ENCODE data around the gene IFT27.

Gene IFT27

GRCh38 chr22:36814801-36815200 is 38.9 kb upstream of the IFT27 start:
- H3K4me1 ChIP-seq (ENCODE audit: control insufficient read depth, low read depth, low read length): peaks cover 10% of the 10 kb centered on the region
- no peak overlapping the region for H3K4me3 ChIP-seq (ENCODE audit: low read length)
- no peak overlapping the region for H3K9ac ChIP-seq (ENCODE audit: low read length)
- peaks cover 49% of the 10 kb centered on the region for H3K27me3 ChIP-seq (ENCODE audit: control insufficient read depth, insufficient read depth, low read length)
- H3K36me3 ChIP-seq (ENCODE audit: control insufficient read depth, low read depth, low read length): no peaks in the 10 kb centered on the region
- no peaks in the 10 kb centered on the region for H3K9me3 ChIP-seq (ENCODE audit: control insufficient read depth, low read depth, low read length)
- H3K27ac ChIP-seq (ENCODE audit: low read length): no peak overlapping the region

- Histone ChIP-seq H3K27me3 (ENCODE audit: control insufficient read depth, insufficient read depth, low read length) (peaks cover 22% of the 10 kb centered on the region), H3K4me3 (ENCODE audit: low read length) (no peak overlapping the region), H3K36me3 (ENCODE audit: control insufficient read depth, low read depth, low read length) (no peaks in the 10 kb centered on the region), H3K27ac (ENCODE audit: low read length) (no peak overlapping the region), H3K9me3 (ENCODE audit: control insufficient read depth, low read depth, low read length) (no peaks in the 10 kb centered on the region), H3K9ac (ENCODE audit: low read length) (no peak overlapping the region), H3K4me1 (ENCODE audit: control insufficient read depth, low read depth, low read length) (peaks cover 10% of the 10 kb centered on the region)
These were observed 35.3 kb upstream of the IFT27 start for GRCh38 chr22:36811094-36811800.

GRCh38 chr22:36809351-36809750 is 33.4 kb upstream of the IFT27 start:
- Histone ChIP-seq H3K36me3 (ENCODE audit: control insufficient read depth, low read depth, low read length) (no peaks in the 10 kb centered on the region), H3K27ac (ENCODE audit: low read length) (no peak overlapping the region), H3K4me3 (ENCODE audit: low read length) (no peak overlapping the region), H3K9me3 (ENCODE audit: control insufficient read depth, low read depth, low read length) (no peaks in the 10 kb centered on the region), H3K27me3 (ENCODE audit: control insufficient read depth, insufficient read depth, low read length) (peaks cover 3% of the 10 kb centered on the region), H3K4me1 (ENCODE audit: control insufficient read depth, low read depth, low read length) (peaks cover under 1% of the 10 kb centered on the region), H3K9ac (ENCODE audit: low read length) (no peak overlapping the region)

- Histone ChIP-seq H3K4me1 (ENCODE audit: control insufficient read depth, low read depth, low read length) (no peaks in the 10 kb centered on the region), H3K27ac (ENCODE audit: low read length) (no peak overlapping the region), H3K36me3 (ENCODE audit: control insufficient read depth, low read depth, low read length) (no peaks in the 10 kb centered on the region), H3K9ac (ENCODE audit: low read length) (no peak overlapping the region), H3K4me3 (ENCODE audit: low read length) (no peak overlapping the region), H3K9me3 (ENCODE audit: control insufficient read depth, low read depth, low read length) (no peaks in the 10 kb centered on the region), H3K27me3 (ENCODE audit: control insufficient read depth, insufficient read depth, low read length) (no peaks in the 10 kb centered on the region)
These were observed 32.9 kb upstream of the IFT27 start for GRCh38 chr22:36808721-36809344.

- Histone ChIP-seq H3K9ac (ENCODE audit: low read length) (no peak overlapping the region), H3K36me3 (ENCODE audit: control insufficient read depth, low read depth, low read length) (no peaks in the 10 kb centered on the region), H3K27ac (ENCODE audit: low read length) (no peak overlapping the region), H3K4me3 (ENCODE audit: low read length) (no peak overlapping the region), H3K27me3 (ENCODE audit: control insufficient read depth, insufficient read depth, low read length) (no peaks in the 10 kb centered on the region), H3K4me1 (ENCODE audit: control insufficient read depth, low read depth, low read length) (no peaks in the 10 kb centered on the region), H3K9me3 (ENCODE audit: control insufficient read depth, low read depth, low read length) (no peaks in the 10 kb centered on the region)
These were observed 31.7 kb upstream of the IFT27 start for GRCh38 chr22:36807627-36808026.

- H3K9me3 ChIP-seq (ENCODE audit: control insufficient read depth, low read depth, low read length): no peaks in the 10 kb centered on the region
- no peaks in the 10 kb centered on the region for H3K27me3 ChIP-seq (ENCODE audit: control insufficient read depth, insufficient read depth, low read length)
These were observed 30.9 kb upstream of the IFT27 start for GRCh38 chr22:36806835-36807234.

GRCh38 chr22:36803358-36803757 is 27.4 kb upstream of the IFT27 start:
- Histone ChIP-seq H3K9me3 (ENCODE audit: control insufficient read depth, low read depth, low read length) (no peaks in the 10 kb centered on the region), H3K27me3 (ENCODE audit: control insufficient read depth, insufficient read depth, low read length) (no peaks in the 10 kb centered on the region), H3K4me1 (ENCODE audit: control insufficient read depth, low read depth, low read length) (peaks cover 4% of the 10 kb centered on the region), H3K4me3 (ENCODE audit: low read length) (no peak overlapping the region), H3K9ac (ENCODE audit: low read length) (no peak overlapping the region), H3K27ac (ENCODE audit: low read length) (no peak overlapping the region), H3K36me3 (ENCODE audit: control insufficient read depth, low read depth, low read length) (no peaks in the 10 kb centered on the region)

More at GRCh38 chr22:36806835-36807234, 30.9 kb upstream of the IFT27 start:
- Histone ChIP-seq H3K4me1 (ENCODE audit: control insufficient read depth, low read depth, low read length) (no peaks in the 10 kb centered on the region), H3K4me3 (ENCODE audit: low read length) (no peak overlapping the region), H3K36me3 (ENCODE audit: control insufficient read depth, low read depth, low read length) (no peaks in the 10 kb centered on the region), H3K9ac (ENCODE audit: low read length) (no peak overlapping the region), H3K27ac (ENCODE audit: low read length) (no peak overlapping the region)

GRCh38 chr22:36798674-36799066 is 22.8 kb upstream of the IFT27 start:
- Histone ChIP-seq H3K9ac (ENCODE audit: low read length) (no peak overlapping the region), H3K27ac (ENCODE audit: low read length) (no peak overlapping the region), H3K9me3 (ENCODE audit: control insufficient read depth, low read depth, low read length) (no peaks in the 10 kb centered on the region), H3K36me3 (ENCODE audit: control insufficient read depth, low read depth, low read length) (no peaks in the 10 kb centered on the region), H3K4me3 (ENCODE audit: low read length) (no peak overlapping the region), H3K4me1 (ENCODE audit: control insufficient read depth, low read depth, low read length) (peaks cover 32% of the 10 kb centered on the region), H3K27me3 (ENCODE audit: control insufficient read depth, insufficient read depth, low read length) (no peaks in the 10 kb centered on the region)

- Histone ChIP-seq H3K27ac (ENCODE audit: low read length) (no peak overlapping the region), H3K9me3 (ENCODE audit: control insufficient read depth, low read depth, low read length) (no peaks in the 10 kb centered on the region), H3K27me3 (ENCODE audit: control insufficient read depth, insufficient read depth, low read length) (no peaks in the 10 kb centered on the region), H3K4me3 (ENCODE audit: low read length) (no peak overlapping the region), H3K9ac (ENCODE audit: low read length) (no peak overlapping the region), H3K36me3 (ENCODE audit: control insufficient read depth, low read depth, low read length) (no peaks in the 10 kb centered on the region), H3K4me1 (ENCODE audit: control insufficient read depth, low read depth, low read length) (peaks cover 32% of the 10 kb centered on the region)
These were observed 22.2 kb upstream of the IFT27 start for GRCh38 chr22:36797911-36798673.

GRCh38 chr22:36797374-36797773 is 21.5 kb upstream of the IFT27 start:
- no peak overlapping the region for H3K4me3 ChIP-seq (ENCODE audit: low read length)
- H3K9ac ChIP-seq (ENCODE audit: low read length): no peak overlapping the region
- H3K4me1 ChIP-seq (ENCODE audit: control insufficient read depth, low read depth, low read length): peaks cover 32% of the 10 kb centered on the region
- no peak overlapping the region for H3K27ac ChIP-seq (ENCODE audit: low read length)
- H3K27me3 ChIP-seq (ENCODE audit: control insufficient read depth, insufficient read depth, low read length): no peaks in the 10 kb centered on the region
- no peaks in the 10 kb centered on the region for H3K9me3 ChIP-seq (ENCODE audit: control insufficient read depth, low read depth, low read length)
- no peaks in the 10 kb centered on the region for H3K36me3 ChIP-seq (ENCODE audit: control insufficient read depth, low read depth, low read length)

- no peak overlapping the region for H3K9ac ChIP-seq (ENCODE audit: low read length)
- H3K36me3 ChIP-seq (ENCODE audit: control insufficient read depth, low read depth, low read length): no peaks in the 10 kb centered on the region
- H3K9me3 ChIP-seq (ENCODE audit: control insufficient read depth, low read depth, low read length): no peaks in the 10 kb centered on the region
- peaks cover 32% of the 10 kb centered on the region for H3K4me1 ChIP-seq (ENCODE audit: control insufficient read depth, low read depth, low read length)
- H3K27me3 ChIP-seq (ENCODE audit: control insufficient read depth, insufficient read depth, low read length): no peaks in the 10 kb centered on the region
- no peak overlapping the region for H3K27ac ChIP-seq (ENCODE audit: low read length)
- H3K4me3 ChIP-seq (ENCODE audit: low read length): peak overlapping the region; percentile 16
These were observed 20.7 kb upstream of the IFT27 start for GRCh38 chr22:36796552-36797175.
